Left kidney (tissue), 2 donors: ENCODE data around the gene FHIP1B. TPM values are rescaled to one million over a fixed set of nuclear protein-coding genes. Genes with fewer than 3 reads are reported as not detected.

Source experiments
- DNase-seq: peaks from one replicate; pipeline ENCODE4 v3.0.0-alpha.2; 2013
- polyA plus RNA-seq: library from polyadenylated mRNA; unstranded; fragments of 120-200 nt; gene quantifications from one replicate; pipeline ENCODE4 v1.2.1, GENCODE V29; 2013; ENCODE audit not compliant: insufficient read length

Gene FHIP1B
- polyA plus RNA-seq, 1 donor, result 62.0 TPM

DNA sequence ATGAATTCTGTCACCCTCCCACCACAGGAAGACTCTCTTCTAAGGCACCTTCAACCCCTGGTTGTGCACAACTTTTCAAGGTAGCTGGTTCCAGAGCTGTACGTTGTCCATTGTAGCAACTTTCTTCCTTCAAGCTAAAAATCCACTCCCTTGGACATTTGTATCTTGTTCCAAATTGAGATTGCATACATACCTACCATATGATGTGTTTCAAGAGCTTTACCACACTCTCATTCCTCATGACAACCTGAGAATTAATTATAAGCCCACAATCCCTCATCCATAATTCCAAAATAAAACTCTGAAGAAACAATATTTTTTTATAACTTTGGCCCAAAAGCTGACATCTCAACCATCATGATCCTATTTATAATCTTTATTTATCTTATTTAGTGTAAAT lies 32.4 kb downstream of the FHIP1B start:
- DNase-seq, result no peak

DNA sequence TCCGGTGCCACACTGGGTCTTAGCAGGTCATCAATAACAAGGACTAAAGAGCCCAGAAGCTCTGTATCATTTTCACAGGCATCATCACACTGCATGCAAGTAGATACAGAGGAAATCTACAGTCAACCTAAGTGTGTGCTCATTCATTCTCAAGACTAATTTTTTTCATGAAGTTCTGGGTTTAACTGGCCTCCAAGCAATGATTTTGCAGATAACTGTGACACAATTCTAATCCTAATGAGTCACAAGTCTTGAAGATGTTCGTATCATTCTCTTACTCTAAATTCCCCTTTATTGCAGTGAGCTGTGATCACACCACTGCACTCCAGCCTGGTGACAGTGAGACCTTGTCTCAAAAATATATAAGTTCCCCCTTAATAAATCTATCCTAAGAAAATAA lies 33.0 kb downstream of the FHIP1B start:
- DNase-seq, result no peak

DNA sequence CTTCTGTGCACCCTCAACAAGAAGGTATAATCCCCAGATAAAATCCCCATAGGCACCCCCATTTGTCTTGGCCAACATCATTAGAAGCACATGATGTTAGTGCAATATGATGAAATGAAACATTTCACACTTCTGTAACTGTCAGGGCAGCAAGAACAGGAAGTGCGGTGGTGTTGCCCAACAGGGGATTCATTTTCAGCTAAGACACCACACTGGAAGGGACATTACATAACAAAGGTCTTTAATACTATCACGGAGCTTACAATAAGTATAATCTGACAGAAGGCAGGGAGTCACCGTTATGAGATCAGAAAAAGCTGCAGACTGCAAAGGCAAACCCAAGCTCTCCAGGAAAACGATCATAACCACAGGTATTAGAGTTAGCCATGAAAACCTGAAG lies 33.5 kb downstream of the FHIP1B start:
- no peak for DNase-seq

DNA sequence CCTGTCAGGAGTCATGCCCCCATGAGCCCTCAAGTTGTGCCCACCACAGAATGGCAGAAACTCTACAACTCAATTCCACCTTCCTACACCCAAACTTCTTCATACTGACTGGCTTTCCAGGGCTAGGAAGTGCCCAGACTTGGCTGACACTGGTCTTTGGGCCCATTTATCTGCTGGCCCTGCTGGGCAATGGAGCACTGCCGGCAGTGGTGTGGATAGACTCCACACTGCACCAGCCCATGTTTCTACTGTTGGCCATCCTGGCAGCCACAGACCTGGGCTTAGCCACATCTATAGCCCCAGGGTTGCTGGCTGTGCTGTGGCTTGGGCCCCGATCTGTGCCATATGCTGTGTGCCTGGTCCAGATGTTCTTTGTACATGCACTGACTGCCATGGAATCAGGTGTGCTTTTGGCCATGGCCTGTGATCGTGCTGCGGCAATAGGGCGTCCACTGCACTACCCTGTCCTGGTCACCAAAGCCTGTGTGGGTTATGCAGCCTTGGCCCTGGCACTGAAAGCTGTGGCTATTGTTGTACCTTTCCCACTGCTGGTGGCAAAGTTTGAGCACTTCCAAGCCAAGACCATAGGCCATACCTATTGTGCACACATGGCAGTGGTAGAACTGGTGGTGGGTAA lies 35.1 kb downstream of the FHIP1B start, which contains the start of gene OR52W1:
Gene OR52W1 (plus strand): TSS at position 51 of the 637 bp plus-strand sequence. CDS start 0 bp downstream, at position 51.
- no peak for DNase-seq

DNA sequence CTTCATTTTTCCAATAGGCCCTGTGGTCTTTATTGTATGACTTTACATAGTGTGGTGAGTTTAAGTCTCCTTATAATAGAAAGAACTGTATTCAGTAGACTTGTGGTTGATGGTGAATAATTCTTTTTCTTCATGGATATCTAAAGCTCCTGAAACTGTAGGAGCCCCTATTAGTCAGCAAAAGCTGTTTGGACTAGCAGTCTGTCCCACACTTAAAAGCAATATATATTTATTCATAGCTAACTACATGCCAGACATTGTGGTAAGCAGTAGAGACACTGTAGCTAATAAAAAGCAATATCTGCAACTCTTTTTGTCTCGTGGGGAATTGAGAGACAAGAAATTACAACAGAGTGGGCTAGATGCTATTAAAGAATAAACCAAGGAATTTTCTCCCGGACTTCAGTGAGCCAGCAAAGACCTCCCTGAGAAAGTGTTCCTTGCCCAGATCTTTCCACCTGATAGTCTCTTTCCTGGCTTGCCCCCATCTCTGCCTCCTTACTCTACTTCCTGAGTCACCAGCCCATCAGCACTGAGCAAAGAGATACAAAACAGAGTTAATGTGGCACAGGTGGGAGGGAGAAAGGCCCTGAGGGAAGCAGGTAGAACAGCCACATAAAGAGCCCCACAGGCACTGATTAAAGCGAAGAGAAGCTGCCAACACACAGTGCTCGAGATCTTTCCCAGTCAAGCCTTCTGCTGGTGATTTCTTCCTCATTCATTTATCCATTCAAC lies 36.8 kb downstream of the FHIP1B start:
- no peak for DNase-seq

DNA sequence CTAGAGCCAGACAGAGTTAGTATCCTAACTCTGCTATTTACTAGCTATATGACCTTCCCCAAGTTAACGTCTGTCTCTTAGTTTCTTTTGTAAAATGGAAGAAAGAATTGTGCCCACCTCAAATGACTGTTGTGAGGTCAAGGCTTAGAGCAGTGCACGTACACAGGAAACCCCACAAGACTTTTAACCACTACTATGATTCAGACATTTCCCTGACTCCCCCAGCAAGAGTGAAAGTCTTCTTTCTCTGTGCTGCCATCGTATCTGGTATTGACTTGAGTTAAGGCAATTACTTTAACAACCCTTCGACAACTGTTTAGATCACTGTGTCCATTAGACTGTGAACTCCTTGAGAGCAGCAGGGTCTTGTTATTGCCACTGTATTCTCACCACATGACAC lies 38.0 kb downstream of the FHIP1B start:
- DNase-seq, result no peak

DNA sequence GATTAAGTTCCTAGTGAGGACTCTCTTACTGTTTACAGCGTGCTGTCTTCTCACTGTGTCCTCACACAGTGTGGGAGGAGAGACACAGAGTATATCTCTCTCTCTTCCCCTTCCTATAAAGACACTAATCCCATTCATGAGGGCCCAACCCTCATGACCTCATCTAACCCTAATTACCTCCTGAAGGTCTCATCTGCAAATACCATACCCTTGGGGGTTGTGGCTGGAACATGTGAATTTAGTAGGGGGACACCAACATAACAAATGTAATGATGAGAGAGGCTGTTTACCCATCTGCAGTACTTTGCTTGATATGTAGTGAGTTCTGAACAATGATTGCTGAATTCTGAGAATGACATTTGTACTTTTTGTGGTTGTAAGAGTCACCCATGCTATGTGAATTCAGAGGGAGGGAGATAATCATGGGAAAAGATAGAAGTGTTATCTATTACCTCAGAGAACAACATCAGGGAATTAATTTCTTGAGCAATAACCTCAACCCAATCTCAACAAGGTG lies 40.3 kb downstream of the FHIP1B start:
- no peak for DNase-seq

DNA sequence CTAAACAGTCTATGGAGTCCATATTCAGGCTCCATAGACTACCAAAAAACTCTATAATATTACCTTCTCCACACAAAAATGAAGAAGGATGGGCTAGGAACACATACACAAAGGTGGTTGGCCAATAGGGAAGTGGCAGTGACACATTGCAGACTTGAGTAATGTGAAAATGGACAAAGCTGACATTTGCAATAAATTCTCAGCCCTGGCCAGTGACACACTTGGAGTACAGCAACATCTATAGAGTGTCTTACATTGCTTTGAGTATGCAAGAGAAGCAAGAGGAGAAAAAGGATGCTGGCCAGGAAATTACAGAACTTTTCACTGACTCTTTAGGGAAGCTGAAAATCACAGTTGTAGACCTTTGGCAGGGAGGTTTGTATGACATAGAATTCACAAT lies 42.7 kb downstream of the FHIP1B start:
- DNase-seq, result no peak

DNA sequence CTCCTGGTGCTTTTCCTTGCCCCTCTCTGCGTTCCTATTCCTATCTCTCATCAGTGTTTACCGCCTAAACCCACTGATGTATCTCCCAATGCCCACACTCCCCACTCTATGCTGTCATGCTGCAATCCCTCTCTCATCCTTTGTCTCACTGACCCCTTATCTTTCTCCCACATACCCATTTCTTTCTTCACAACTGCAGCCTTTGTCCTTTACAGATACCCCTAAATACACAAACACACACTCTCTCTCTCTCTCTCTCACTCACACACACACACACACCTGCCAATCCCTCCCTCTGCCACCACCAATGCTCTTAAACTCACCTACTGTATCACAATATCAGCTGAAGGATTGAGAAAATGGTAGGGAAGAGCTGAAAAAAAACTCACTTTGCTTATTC lies 59.0 kb downstream of the FHIP1B start:
- DNase-seq, result no peak

DNA sequence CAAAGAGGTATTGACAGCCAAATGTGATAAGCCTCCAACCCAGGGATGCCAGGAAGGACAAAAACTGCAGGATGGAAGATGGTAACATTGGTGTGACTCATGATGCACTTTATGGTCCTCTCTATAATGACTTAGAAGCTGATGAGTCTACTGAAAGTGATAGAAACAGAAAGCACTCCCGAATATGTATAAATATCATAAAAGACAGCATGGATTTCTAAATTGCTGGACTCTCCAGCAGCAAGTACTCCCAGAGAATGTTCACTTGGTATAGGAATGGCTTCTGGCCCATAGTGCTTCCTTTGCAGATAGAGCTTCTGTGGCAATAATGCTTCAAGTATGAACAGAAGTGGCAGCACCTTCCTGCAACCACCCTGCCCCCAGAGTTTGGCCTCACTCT lies 64.2 kb downstream of the FHIP1B start, which contains the start of gene OR52B2:
Gene OR52B2 (minus strand): TSS at position 101 of the 400 bp plus-strand sequence. CDS start 0 bp downstream, at position 101.
- DNase-seq, result no peak

Other genes with a start within 250 kb of the FHIP1B start
- not detected for gene OR52L1, start 247.7 kb downstream of the FHIP1B start, polyA plus RNA-seq
- 0.07 TPM for gene OR56A4, start 227.7 kb downstream of the FHIP1B start, polyA plus RNA-seq
- gene OR56A1, start 203.9 kb downstream of the FHIP1B start, polyA plus RNA-seq, result not detected
- 0.12 TPM for gene OR56B4, start 127.0 kb downstream of the FHIP1B start, polyA plus RNA-seq
- gene OR52B2, start 64.3 kb downstream of the FHIP1B start, polyA plus RNA-seq, result not detected
- gene OR52W1, start 35.4 kb downstream of the FHIP1B start, polyA plus RNA-seq, result 0.17 TPM
- gene C11orf42, start 29.1 kb downstream of the FHIP1B start, polyA plus RNA-seq, result 0.91 TPM
- gene CNGA4, start 4.5 kb upstream of the FHIP1B start, polyA plus RNA-seq, result 1.1 TPM
- 0.55 TPM for gene CCKBR, start 25.2 kb upstream of the FHIP1B start, polyA plus RNA-seq
- 8.5 TPM for gene CAVIN3, start 85.9 kb upstream of the FHIP1B start, polyA plus RNA-seq
- gene SMPD1, start 155.8 kb upstream of the FHIP1B start, polyA plus RNA-seq, result 34.1 TPM
- gene APBB1, start 184.5 kb upstream of the FHIP1B start, polyA plus RNA-seq, result 55.3 TPM
- 4.8 TPM for gene HPX, start 206.4 kb upstream of the FHIP1B start, polyA plus RNA-seq
- gene TRIM3, start 239.3 kb upstream of the FHIP1B start, polyA plus RNA-seq, result 26.5 TPM
- 74.8 TPM for gene ARFIP2, start 246.7 kb upstream of the FHIP1B start, polyA plus RNA-seq
- gene TIMM10B, start 246.9 kb upstream of the FHIP1B start, polyA plus RNA-seq, result 40.9 TPM